ENCODE measurements around the gene SMAD4. TPM values are rescaled to one million over a fixed set of nuclear protein-coding genes. Genes with fewer than 3 reads are reported as not detected.
"Not testable (repeated sequence)": the region's sequence is repeated elsewhere in the genome, so short reads cannot be mapped to it uniquely, and the experiment has no call there.

SMAD4 gene
- total RNA-seq, 1 donor from 2014 or later = 54.6 TPM

GRCh38 chr18:51107598-51108305, 77.7 kb downstream of the SMAD4 start:
- ATAC-seq = no peak
- no peak for DNase-seq (ENCODE audit: low spot score)

DNA sequence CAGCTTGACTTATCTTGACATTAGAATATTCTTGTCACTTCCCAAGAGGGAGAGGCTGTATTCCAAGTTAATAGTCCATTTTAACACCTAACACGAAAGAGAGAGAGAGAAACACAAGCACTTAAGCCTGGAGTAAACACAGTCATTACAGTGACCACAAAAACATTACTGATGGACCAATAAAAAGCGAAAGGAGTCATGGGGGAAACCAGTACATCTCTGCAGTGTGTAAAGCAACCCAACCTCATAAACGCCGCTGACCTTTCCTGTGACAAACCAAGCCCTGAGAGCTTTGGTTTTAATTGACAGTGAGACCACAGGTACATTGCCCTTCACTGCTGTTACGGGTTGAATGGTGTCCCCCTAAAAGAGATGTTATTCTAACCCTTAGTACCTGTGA, 78.3 kb downstream of the SMAD4 start:
- ATAC-seq (no peak), DNase-seq (ENCODE audit: low spot score) (no peak)

DNA sequence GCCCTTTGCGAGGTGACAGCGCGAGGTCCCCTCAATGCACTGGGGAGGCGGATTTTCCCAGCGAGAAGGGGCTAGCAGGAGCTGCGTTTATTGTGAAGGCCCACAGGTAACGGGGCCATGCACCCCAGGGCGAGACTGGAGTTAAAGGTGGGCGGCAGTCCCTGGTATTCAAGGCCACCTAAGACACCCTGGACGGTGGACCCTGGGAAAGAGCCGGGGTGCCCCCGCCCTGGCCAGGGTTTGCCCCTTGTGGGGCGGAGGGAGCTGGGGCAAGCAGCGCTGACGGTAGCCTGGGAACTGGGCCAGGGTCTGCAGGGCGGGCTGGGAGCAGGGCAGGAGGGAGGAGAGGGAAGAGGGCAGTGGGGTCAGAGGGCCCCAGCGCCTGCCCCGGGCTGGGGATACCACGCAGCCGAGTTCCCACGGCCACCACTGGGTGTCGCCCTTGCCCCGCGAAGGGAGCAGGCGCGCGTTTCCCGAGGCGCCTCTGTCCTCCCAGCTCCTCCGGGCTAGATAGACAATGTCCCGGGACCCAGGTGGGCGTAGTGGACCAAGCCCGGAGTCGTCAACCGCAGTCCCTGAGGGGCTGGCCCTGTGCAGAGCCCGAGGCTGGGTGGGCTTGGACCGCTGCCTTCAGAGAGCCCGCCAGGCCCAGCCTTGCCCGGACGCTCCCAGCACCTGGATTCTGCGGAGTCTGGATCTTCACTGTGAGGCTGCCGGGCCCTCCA, 80.2 kb downstream of the SMAD4 start:
- DNase-seq (ENCODE audit: low spot score) (peak; percentile 70), ATAC-seq (peak; percentile 99)

DNA sequence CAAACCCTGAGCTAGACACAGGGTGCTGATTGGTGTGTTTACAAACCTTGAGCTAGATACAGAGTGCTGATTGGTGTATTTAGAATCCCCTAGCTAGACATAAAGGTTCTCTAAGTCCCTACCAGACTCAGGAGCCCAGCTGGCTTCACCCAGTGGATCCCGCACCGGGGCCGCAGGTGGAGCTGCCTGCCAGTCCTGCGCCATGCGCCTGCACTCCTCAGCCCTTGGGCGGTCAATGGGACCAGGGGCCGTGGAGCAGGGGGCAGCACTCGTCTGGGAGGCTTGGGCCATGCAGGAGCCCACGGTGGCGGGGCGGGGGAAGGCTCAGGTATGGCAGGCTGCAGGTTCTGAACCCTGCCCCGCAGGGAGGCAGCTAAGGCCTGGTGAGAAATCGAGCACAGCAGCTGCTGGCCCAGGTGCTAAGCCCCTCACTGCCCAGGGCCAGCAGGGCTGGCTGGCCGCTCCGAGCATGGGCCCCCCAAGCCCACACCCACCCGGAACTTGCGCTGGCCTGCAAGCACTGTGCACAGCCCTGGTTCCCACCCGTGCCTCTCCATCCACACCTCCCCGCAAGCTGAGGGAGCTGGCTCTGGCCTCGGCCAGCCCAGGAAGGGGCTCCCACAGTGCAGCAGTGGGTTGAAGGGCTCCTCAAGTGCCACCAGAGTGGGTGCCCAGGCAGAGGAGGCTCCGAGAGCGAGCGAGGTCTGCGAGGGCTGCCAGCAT, 81.8 kb downstream of the SMAD4 start:
- not testable (repeated sequence) for DNase-seq (ENCODE audit: low spot score); ATAC-seq

DNA sequence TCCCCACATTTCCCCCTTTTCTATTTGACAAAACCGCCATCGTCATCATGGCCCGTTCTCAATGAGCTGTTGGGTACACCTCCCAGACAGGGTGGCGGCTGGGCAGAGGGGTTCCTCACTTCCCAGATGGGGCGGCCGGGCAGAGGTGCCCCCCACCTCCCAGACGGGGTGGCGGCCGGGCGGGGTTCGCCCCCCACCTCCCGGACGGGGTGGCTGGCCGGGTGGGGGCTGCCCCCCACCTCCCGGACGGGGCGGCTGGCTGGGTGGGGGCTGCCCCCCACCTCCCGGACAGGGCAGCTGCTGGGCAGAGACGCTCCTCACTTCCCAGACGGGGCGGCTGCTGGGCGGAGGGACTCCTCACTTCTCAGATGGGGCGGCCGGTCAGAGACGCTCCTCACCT, 87.0 kb downstream of the SMAD4 start:
- ATAC-seq; DNase-seq (ENCODE audit: low spot score): not testable (repeated sequence)

DNA sequence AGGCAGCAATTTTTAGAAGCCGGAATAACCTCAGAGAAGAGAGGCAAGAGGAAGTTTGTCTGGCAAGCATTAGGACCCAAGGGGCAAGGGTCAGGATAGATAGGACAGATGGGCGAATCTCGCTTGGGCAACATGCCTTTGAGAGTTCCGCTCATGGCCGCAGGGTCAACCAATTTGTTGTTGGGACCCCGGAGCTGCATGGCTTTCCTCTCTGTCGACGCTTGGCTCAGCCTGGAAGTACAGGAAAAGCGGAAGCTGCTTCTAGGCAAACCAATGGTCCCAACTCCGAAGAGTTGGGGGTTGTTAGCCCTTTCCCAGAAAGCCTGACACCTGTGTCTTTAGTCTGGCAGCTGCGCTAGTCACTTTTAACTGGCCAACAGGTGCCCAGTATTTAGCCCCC, 89.5 kb downstream of the SMAD4 start:
- not testable (repeated sequence) for DNase-seq (ENCODE audit: low spot score); ATAC-seq

- not testable (repeated sequence) for ATAC-seq; DNase-seq (ENCODE audit: low spot score)
These were observed 90.0 kb downstream of the SMAD4 start for GRCh38 chr18:51119976-51120375.

DNA sequence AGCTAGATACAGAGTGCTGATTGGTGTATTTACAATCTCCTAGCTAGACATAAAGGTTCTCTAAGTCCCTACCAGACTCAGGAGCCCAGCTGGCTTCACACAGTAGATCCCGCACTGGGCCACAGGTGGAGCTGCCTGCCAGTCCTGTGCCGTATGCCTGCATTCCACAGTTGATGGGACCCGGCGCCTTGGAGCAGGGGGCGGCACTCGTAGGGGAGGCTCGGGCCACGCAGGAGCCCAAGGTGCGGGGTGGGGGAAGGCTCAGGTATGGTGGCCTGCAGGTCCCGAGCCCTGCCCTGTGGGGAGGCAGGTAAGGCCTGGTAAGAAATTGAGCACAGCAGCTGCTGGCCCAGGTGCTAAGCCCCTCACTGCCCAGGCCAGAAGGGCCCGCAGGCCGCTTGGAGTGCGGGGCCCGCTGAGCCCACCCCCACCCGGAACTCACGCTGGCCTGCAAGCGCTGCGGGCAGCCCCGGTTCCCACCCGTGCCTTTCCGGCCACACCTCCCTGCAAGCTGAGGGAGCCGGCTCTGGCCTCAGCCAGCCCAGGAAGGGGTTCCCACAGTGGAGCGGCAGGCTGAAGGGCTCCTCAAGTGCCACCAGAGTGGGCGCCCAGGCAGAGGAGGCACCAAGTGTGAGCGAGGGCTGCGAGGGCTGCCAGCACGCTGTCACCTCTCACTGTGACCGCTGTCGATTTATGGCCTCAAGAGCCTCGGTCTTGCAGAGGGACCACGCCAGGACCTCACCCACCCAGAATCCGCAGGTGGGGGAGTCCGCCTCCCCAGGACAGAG, 91.0 kb downstream of the SMAD4 start:
- no peak for DNase-seq (ENCODE audit: low spot score)
- ATAC-seq = no peak

GRCh38 chr18:51121597-51121857, 91.5 kb downstream of the SMAD4 start:
- ATAC-seq (no peak), DNase-seq (ENCODE audit: low spot score) (no peak)

DNA sequence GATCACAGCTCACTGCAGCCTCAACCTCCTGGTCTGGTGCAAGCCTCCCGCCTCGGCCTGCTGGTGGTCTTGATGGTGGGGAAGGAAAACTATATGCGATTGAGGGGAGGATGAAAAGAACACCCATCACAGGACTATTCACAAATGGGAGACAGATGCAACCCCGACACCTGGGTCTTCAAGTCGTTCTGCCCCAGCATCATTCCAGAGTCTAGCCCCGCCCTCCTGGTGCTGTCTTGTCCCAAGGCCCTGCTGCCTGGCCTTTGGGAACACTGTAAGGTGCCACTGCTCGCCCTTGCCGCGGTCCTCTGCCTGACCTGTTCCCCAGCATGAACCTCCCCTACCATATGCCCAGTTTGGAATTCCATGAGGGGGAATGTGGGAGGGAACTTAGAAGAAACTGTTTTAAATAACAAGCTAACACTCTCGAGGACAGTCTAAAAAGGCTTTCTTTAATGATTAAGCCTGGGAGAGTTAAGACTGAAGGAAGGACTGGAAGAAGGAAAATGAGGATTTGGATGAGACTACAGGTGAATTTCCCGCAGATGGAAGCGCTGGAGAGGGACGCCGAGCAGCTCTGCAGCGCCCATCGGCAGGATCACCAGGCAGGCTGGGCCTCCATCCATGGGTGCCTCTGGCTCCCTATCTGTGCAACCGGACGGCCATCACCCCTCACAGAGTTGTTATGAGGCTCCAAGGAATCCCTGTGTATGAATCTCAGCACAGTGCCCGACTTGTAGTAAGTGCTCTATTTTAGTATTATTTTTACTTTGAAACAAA, 92.4 kb downstream of the SMAD4 start:
- no peak for ATAC-seq
- DNase-seq (ENCODE audit: low spot score) = no peak

DNA sequence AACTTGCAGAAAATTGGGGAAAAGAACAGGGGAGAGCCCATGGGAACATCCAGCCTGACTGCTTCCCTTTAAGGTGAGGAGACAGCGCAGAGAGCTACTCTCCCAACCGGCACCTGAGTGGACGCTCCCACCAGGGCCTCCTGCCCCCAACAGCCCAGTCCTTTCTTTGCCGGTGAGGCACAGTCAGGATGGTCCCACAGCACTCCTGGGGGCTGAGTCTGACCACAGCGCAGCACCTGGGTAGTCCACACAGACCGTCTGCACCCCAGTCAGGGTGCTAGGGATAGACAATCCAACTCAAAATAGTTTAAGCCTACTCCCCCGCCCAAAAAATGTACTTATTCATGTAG, 93.0 kb downstream of the SMAD4 start:
- ATAC-seq (no peak), DNase-seq (ENCODE audit: low spot score) (no peak)

DNA sequence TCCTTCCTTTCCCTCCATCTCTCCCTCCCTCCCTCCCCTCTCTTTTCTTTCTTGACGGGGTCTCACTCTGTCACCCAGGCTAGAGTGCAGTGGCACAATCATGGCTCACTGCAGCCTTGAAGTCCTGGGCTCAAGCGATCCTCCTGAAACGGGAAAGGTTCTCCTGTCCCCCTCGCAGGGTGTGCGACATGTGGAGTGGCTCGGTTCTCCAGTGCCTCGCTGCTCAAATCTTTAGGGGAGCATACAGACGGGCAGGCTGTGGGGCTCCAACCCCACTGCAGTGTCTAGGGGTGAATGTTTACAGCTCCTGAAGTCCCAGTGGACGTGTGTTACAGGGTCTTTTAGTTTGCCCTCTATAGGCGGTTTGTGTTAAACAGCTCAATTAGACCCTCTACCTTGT, 93.5 kb downstream of the SMAD4 start:
- no peak for ATAC-seq
- DNase-seq (ENCODE audit: low spot score) = no peak

GRCh38 chr18:51123936-51124486, 94.0 kb downstream of the SMAD4 start:
- ATAC-seq (no peak), DNase-seq (ENCODE audit: low spot score) (no peak)

DNA sequence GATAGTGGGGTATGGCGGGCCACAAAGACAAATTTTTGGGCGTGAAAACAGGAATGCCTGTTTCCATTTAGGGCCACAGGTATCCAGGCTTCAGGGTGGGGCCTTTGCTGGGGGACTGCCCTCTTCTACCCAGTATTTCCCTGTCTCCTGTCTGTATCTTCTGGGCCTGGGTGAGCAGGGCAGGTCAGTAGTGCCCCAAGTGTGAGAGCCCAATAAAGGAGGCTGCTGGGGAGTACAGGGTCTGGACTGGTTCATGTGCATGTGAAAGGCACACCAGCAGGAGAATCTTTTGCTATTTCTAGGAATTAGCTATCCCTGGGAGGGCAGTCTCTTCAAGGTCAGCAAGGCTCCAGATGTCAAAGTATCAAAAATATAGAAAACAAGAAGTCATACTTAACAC, 96.0 kb downstream of the SMAD4 start:
- no peak for DNase-seq (ENCODE audit: low spot score)

GRCh38 chr18:51127664-51128063, 97.7 kb downstream of the SMAD4 start:
- no peak for ATAC-seq
- no peak for DNase-seq (ENCODE audit: low spot score)

More for the DNA sequence above, 96.0 kb downstream of the SMAD4 start:
- ATAC-seq = no peak

GRCh38 chr18:51128533-51128932, 98.5 kb downstream of the SMAD4 start:
- DNase-seq (ENCODE audit: low spot score) (no peak), ATAC-seq (no peak)

- ATAC-seq (peak; percentile 34), DNase-seq (ENCODE audit: low spot score) (no peak)
These were observed 102.4 kb downstream of the SMAD4 start for GRCh38 chr18:51132256-51132935.

- DNase-seq (ENCODE audit: low spot score) (peak; percentile 94), ATAC-seq (peak; percentile 93)
These were observed 103.7 kb downstream of the SMAD4 start for GRCh38 chr18:51133580-51134160.

Measured in left lobe of liver (tissue), 2 donors.